GM18867 (cell line): ENCODE data around the gene SPRTN.

ENCODE experiments used
- ATAC-seq: cut with Tn5 transposase; IDR thresholded peaks from one replicate; pipeline ENCODE4 v1.9.1; 2021; ENCODE audit warnings: mild to moderate bottlenecking, moderate library complexity; ENCODE audit not compliant: unreplicated experiment

SPRTN gene, protein sequence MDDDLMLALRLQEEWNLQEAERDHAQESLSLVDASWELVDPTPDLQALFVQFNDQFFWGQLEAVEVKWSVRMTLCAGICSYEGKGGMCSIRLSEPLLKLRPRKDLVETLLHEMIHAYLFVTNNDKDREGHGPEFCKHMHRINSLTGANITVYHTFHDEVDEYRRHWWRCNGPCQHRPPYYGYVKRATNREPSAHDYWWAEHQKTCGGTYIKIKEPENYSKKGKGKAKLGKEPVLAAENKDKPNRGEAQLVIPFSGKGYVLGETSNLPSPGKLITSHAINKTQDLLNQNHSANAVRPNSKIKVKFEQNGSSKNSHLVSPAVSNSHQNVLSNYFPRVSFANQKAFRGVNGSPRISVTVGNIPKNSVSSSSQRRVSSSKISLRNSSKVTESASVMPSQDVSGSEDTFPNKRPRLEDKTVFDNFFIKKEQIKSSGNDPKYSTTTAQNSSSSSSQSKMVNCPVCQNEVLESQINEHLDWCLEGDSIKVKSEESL

GRCh38 chr1:231338270-231339128, at the start of gene SPRTN:
SPRTN (plus strand) TSS chr1:231338293; CDS start chr1:231338384, 91 bp downstream.
- ATAC-seq, result peak; percentile 5

DNA sequence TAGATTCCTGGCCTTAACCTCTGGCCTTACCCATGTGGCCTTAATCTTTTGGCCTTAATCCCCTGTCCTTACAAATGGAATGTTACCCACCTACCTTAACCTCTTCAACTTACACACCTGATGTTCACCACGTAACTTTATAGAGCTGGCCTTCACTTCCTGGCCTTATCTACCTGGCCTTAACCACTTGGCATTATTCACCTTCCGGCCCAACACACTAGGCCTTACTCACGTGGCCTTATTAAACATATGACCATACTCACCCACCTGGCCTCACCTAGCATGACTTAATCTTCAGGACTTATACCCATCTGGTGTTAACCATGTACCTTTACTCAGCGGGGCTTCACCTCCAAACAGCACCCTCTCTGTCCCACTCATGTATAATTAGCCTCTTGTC, 42.2 kb upstream of the SPRTN start:
- no peak for ATAC-seq

- ATAC-seq, result no peak
Observed at GRCh38 chr1:231301990-231302389, 36.1 kb upstream of the SPRTN start.

GRCh38 chr1:231310391-231310934, 27.6 kb upstream of the SPRTN start:
- no peak for ATAC-seq

DNA sequence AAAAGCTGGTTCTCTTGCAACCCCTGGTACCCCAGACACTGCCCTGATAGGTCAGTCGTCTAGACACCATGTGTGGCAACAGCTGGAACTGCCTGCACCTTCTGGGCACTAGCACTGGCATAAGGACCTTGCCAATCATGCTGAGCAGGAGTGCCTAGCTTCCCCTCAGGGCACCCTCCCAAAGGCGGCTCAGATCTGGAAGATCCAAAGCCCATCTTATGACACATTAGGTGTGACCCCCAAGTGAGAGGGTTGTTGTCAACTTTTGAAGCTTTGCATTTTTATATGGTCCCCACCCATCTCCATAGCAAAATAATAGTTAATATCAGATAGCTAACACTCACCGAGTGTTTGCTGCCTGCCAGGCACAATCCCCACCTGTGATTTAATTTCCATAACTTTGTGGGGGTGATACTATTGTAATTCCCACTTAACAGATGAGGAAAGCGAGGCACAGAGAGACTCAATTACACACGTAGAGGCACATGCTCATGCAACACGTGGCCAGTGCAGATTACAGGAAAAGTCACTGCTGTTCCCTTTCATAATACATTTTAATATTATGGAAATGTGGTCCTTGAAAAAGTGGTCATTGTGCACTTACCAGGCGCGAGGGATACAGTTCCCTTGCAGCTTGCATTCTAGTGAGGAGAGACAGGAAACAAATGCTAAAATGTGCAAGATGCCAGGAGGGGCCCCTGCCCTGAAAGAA, 26.2 kb upstream of the SPRTN start:
- ATAC-seq, result no peak

GRCh38 chr1:231312432-231312788, 25.7 kb upstream of the SPRTN start:
- ATAC-seq, result no peak

DNA sequence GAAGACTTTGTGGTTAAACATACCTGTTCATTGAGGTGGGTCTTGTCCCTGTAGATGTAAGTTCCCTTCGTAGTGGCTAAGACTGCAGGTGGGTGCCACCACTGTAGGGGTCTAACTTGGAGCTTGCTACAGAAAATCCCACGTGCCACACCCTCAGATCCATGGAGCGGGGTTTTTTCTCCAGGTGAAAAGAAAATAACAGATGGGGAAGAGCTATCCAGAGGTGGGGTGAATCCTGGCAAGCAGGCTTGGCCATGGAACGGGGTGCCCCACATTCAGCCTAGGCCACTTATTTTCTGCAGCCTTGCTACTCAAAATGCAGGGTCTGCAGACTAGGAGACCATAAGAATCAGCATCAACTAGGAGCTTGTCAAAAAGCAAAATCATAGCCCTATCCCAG, 24.4 kb upstream of the SPRTN start:
- ATAC-seq, result no peak

DNA sequence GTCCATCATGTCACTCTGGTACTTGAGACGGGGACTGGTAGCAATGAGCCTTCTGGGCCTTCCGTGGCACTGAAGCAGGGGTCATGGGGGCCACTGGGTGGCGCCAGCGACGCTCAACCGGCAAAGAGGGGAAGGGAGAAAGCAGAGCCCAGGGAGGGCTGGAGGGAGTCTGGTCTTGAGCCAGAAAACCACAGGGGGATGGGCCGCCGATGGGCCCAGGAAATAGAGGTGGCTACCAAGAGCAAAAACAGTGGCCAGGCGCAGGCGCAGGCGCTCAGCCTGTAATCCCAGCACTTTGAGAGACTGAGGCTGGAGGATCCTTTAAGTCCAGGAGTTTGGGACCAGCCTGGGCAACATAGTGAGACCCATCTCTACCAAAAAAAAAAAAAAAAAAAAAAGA, 22.2 kb upstream of the SPRTN start:
- ATAC-seq, result peak; percentile 80

GRCh38 chr1:231317306-231318014, 20.6 kb upstream of the SPRTN start:
- no peak for ATAC-seq

DNA sequence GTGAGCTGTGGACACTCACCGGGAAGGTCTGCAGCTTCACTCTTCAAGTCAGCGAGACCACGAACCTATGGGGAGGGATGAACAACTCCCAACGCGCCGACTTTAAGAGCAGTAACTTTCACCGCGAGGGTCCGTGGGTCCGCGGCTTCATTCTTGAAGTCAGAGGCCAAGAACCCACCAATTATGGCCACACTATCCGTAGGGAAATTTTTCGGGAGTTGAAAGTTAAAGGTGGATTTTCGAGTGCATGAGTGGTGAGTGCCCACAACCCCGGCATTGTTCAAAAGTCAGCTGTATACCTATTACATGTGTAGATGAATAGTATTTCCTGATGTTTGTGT, 20.1 kb upstream of the SPRTN start:
- no peak for ATAC-seq

- no peak for ATAC-seq
Observed at GRCh38 chr1:231318568-231318967, 19.5 kb upstream of the SPRTN start.

- no peak for ATAC-seq
Observed at GRCh38 chr1:231319080-231319479, 19.0 kb upstream of the SPRTN start.

DNA sequence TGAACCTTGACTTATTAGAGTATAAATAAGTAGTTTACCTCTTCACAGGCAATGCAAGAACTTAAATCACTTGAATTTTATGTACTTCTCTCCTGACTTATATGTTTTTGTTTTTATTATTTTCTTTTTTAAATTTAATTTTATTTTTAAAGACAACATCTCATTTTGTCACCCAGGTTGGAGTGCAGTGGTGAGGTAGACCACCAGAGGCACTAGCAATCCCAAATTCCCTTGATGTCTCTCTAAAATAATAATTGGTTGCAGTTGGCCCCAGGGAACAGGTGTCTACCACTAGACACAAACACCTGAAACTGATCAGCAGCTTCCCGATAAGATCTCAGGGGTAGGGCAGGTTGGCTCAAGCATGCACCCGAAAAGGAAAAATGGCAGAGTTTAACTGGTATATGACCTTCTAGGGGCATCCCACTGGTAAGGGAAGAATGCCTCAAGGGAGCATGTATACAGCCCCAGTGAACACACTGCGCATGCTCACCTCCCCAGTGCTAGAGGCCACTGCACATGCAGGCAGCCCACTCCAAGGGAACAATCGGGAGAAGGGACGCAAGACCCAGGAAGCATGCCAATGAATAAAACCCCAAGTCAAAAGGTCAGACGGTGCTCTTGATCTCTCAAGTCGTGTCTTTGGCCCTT, 15.1 kb upstream of the SPRTN start:
- ATAC-seq, result no peak

DNA sequence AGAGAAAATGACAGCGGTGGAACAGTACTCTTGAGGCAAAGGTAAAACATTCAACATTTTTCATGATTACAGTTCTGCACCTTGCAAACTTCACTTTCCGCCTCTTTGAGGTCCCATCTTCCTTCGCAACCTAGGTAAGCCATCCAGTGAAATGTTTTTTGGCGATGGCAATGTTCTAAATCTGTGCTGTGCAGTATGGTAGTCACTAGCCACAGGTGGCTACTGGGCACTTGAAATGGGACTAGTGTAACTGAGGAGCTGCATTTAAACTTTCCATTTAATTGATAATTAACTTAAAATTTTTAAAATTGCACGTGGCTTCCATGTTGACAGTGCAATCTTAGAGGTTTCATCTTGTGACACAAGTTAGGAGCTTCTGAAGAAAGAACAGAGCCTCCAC, 13.4 kb upstream of the SPRTN start:
- ATAC-seq, result no peak

DNA sequence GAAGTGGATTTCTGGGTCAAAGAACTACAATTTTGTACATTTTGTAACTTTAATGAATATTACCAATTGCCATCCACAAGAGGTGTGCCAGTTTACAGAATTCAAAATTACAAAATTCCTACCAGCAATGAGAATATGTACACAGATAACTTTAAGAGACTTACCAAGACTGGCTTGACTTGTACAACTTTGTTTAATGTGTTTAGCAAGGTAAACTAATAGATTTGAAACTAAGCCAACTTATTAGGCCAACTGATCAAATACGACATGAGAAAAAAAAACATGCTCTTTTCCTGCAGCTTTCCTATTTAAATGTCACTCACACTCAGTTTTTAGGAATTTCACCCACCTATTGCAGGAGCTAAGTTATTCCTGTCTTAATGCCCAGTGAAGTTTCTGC, 11.8 kb upstream of the SPRTN start:
- ATAC-seq, result no peak

GRCh38 chr1:231327617-231328016, 10.5 kb upstream of the SPRTN start:
- ATAC-seq, result no peak

DNA sequence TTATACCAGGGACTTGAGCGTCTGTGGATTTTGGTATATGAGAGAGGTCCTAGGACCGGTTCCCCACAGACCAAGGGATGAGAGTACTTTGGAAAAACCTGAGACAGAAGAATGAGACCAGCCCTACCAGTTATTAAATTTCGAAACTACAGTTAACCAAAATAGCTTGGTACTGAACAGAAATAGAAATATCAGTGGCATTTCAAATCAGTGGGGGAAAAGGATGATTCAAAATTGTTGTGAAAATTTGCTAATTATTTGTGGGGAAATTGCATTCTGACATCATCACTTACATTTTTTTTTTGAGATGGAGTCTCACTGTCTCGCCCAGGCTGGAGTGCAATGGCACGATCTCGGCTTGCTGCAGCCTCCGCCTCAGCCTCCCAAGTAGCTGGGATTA, 8.6 kb upstream of the SPRTN start:
- ATAC-seq, result no peak

GRCh38 chr1:231332761-231333160, 5.3 kb upstream of the SPRTN start:
- ATAC-seq, result no peak

DNA sequence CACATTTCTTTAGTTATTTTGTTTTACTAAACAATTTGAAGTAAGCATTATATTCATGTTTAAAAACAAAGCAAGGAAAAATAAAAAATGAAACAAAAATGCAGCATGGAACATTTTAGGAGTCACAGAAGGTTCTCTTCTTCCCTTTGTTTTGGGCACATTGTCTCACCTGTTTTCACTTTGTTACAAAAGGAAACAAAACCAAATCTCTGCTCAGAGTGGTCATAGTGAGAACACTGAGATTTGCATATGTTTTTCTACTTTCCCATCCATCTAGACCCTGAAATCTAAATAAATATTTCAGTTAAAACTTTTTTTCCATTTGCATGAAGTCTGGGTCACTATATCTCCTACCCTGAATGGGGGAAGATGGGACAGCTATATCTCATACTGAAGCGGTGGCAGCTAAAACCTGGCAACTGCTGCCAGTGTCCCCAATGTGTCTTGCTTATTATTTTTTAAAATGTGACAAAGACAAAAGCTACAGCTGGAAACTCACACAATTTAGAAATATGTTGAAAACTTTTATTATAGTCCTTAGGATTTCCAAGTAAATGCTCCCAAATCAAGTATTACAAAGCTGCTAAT, 3.9 kb upstream of the SPRTN start:
- peak; percentile 31 for ATAC-seq

- ATAC-seq, result no peak
Observed at GRCh38 chr1:231334952-231335351, 3.1 kb upstream of the SPRTN start.
